Neural cell (in vitro differentiated cells): Measurements from ENCODE around the gene SDF4.

ENCODE experiments used
- EP300 ChIP-seq: fragments of 450-650 bp; conservative IDR thresholded peaks from 2 replicates; pipeline ENCODE4 v1.6.1; 2014; ENCODE audit warnings: antibody characterized with exemption, mild to moderate bottlenecking, moderate library complexity; ENCODE audit not compliant: poor library complexity, severe bottlenecking
- TF ChIP-seq, protein P1 (sequence below): fragments of 450-650 bp; IDR thresholded peaks from 2 replicates; pipeline ENCODE4 v1.5.1; 2014; ENCODE audit warnings: antibody characterized with exemption, mild to moderate bottlenecking, moderate library complexity; ENCODE audit not compliant: poor library complexity, severe bottlenecking

DNA sequence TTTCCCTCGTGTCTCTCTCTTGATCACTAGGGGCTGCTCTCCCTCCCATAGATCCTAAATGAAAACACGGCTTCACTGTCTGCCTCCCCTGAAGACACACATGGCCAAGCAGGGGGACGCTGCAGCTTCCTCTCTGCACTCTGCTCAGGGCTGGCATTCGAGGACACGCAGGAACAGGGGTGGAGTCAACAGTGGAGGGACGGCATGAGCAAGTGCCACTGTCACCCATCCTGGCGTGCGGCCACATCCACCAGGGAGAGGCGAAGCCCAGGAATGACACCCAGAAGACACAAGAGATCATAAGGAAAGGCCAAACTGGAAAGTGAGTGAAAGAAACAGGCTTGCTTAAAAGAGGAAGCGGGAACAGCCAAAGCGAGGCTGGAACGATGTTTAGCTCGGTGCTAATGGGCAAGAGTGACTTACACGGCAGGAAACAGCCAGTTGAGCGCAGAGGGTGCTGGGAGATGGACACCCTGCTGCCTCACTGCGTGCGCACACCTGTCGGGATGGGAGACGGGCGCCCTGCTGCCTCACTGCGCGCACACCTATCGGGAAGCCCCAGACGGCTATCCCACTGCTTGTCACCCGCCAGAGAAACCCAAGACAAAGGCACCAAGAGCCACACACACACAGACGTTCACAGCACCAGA is 28.3 kb upstream of the SDF4 start:
- TF ChIP-seq, protein P1, sequence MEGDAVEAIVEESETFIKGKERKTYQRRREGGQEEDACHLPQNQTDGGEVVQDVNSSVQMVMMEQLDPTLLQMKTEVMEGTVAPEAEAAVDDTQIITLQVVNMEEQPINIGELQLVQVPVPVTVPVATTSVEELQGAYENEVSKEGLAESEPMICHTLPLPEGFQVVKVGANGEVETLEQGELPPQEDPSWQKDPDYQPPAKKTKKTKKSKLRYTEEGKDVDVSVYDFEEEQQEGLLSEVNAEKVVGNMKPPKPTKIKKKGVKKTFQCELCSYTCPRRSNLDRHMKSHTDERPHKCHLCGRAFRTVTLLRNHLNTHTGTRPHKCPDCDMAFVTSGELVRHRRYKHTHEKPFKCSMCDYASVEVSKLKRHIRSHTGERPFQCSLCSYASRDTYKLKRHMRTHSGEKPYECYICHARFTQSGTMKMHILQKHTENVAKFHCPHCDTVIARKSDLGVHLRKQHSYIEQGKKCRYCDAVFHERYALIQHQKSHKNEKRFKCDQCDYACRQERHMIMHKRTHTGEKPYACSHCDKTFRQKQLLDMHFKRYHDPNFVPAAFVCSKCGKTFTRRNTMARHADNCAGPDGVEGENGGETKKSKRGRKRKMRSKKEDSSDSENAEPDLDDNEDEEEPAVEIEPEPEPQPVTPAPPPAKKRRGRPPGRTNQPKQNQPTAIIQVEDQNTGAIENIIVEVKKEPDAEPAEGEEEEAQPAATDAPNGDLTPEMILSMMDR, result no peak
- TF ChIP-seq EP300, result no peak
